Stomach (tissue), 4 donors: ENCODE data around the gene SORCS2.

Experiments used
- POLR2A ChIP-seq, 4 donors: fragments of 450-650 bp; IDR thresholded peaks; one replicate each; pipeline ENCODE4 v1.6.1; 2016; ENCODE audit warnings: antibody characterized with exemption in 4 of 4, control low read depth in 2 of 4, mild to moderate bottlenecking in 1 of 4, moderate library complexity in 1 of 4
- POLR2AphosphoS5 ChIP-seq, 3 donors: sonication (generic); formaldehyde crosslinking; IDR thresholded peaks; one replicate each; pipeline ENCODE4 v1.6.1; 2016; ENCODE audit warnings: antibody characterized with exemption in 3 of 3
- TF ChIP-seq, protein P1 (sequence below), 7 experiments: fragments of 450-650 bp in 4 of 7; fragments of 200-600 bp in 3 of 7; sonication (generic) in 3 of 7; IDR thresholded peaks; one replicate each; pipeline ENCODE4 v1.5.1; 2016 to 2019; ENCODE audit warnings: antibody characterized with exemption in 7 of 7, control low read depth in 2 of 7, mild to moderate bottlenecking in 1 of 7

DNA sequence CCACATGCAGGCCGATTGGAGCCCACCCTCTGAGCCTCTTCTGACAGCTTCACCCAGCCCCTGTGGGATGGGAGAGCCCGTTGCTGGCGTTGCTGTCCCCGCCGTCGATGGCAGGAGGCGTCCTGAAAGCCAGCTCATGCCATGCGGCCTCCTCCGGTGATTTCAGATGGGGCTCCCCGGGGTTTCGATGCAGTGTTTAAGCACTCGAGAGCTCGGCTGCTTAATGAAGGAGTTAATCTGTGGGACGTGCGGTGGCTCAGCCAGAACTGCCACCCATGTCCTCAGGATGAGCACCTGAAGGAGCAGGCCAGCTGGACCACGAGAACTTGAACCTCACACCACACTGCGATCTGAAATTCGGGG lies 95.6 kb downstream of the SORCS2 start:
- TF ChIP-seq POLR2A (IDR thresholded peaks at IDR 0.05) (no peak), POLR2AphosphoS5 (IDR thresholded peaks at IDR 0.05) (no peak)
- TF ChIP-seq, protein P1, sequence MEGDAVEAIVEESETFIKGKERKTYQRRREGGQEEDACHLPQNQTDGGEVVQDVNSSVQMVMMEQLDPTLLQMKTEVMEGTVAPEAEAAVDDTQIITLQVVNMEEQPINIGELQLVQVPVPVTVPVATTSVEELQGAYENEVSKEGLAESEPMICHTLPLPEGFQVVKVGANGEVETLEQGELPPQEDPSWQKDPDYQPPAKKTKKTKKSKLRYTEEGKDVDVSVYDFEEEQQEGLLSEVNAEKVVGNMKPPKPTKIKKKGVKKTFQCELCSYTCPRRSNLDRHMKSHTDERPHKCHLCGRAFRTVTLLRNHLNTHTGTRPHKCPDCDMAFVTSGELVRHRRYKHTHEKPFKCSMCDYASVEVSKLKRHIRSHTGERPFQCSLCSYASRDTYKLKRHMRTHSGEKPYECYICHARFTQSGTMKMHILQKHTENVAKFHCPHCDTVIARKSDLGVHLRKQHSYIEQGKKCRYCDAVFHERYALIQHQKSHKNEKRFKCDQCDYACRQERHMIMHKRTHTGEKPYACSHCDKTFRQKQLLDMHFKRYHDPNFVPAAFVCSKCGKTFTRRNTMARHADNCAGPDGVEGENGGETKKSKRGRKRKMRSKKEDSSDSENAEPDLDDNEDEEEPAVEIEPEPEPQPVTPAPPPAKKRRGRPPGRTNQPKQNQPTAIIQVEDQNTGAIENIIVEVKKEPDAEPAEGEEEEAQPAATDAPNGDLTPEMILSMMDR (IDR thresholded peaks at IDR 0.05), result no peak
